ENCODE data around the gene CACTIN. TPM values are rescaled to one million over a fixed set of nuclear protein-coding genes. Genes with fewer than 3 reads are reported as not detected.

Gene CACTIN
- total and polyA plus RNA-seq, 2 of the 4 experiments (the other 2 are of a cell fraction) = 10.8 to 19.5 TPM

DNA sequence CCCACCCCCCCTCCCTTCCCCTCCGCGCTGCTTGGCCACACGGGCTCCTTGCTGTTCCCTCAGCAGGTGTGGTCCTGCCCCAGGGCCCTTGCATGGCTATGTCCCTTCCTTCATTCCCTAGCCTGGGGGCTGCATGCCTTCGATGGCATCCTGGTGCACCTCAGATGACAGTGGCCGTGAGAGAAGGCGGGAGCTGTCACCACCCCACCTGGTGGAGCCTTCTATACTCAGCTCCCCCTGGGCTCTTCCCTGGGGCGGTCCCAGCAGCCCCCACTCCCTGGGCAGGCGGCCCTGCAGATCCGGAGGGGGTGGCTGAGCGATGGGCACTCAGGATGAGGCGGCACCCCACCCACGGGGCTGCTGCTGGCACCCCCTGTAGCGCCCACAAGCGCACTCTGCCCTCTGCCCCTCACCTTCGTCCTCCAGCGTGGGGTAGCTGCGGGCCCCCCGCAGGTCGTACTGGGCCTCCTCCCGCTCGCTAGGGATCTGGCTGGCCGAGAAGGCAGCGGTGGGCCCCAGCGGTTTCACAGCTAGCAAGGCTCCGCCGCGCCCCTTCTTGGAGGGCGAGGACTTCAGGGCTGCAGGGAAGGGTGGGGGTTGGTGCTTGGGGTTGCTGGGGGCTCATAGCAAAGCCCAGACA is 17.2 kb upstream of the CACTIN start:
- no peak for ATAC-seq (ENCODE audit: low read depth)
- Histone ChIP-seq H2AK5ac (ENCODE audit: low read depth, low read length) (no peak overlapping the region), H2BK15ac (ENCODE audit: low read depth, low read length) (no peak overlapping the region), H3K4me2 (ENCODE audit: low read depth, low read length) (no peak overlapping the region), H3K27ac (ENCODE audit: insufficient read depth, low read length) (no peak overlapping the region), H2AK9ac (replicated peaks; ENCODE audit: low read depth, low read length, poor library complexity) (no peak overlapping the region), H3K4ac (ENCODE audit: low read depth, low read length) (no peak overlapping the region), H4K91ac (ENCODE audit: insufficient read depth, low read depth, low read length) (no peak overlapping the region), H3K23ac (ENCODE audit: low read depth, low read length) (no peak overlapping the region), H4K8ac (ENCODE audit: low read depth in 2 of 2, low read length in 2 of 2) (no peak overlapping the region), H4K5ac (ENCODE audit: low read depth, low read length) (no peak overlapping the region), H3K79me1 (ENCODE audit: low read depth in 1 of 2, low read length in 2 of 2) (no peaks in the 10 kb centered on the region; a peak in 1 of 4 replicates), H3K9me1 (ENCODE audit: insufficient read depth, low read length) (no peaks in the 10 kb centered on the region), H3K14ac (replicated peaks; ENCODE audit: low read depth, low read length) (no peak overlapping the region), H2BK5ac (ENCODE audit: low read depth, low read length, poor library complexity, severe bottlenecking) (no peak overlapping the region), H4K20me1 (ENCODE audit: insufficient read depth, low read length) (peaks cover 6% of the 10 kb centered on the region; the same call in 1 of the 2 replicates), H2BK20ac (ENCODE audit: low read depth, low read length) (no peak overlapping the region), H3K4me3 (ENCODE audit: insufficient read depth, low read depth, low read length) (no peak overlapping the region), H2BK120ac (ENCODE audit: low read depth, low read length) (no peak overlapping the region), H3K4me1 (ENCODE audit: control insufficient read depth, insufficient read depth, low read length) (no peaks in the 10 kb centered on the region), H3K18ac (ENCODE audit: low read depth, low read length) (no peak overlapping the region), H3K36me3 (ENCODE audit: control insufficient read depth, insufficient read depth, low read length) (peaks cover 47% of the 10 kb centered on the region), H3K56ac (ENCODE audit: extremely low read depth, insufficient read depth, low read length) (no peak overlapping the region), H3K9ac (ENCODE audit: low read depth, low read length) (no peak overlapping the region), H3K9me3 (ENCODE audit: control insufficient read depth, insufficient read depth, low read length) (no peaks in the 10 kb centered on the region), H2AFZ (replicated peaks; ENCODE audit: low read length, poor library complexity) (no peak overlapping the region), H3K27me3 (ENCODE audit: control insufficient read depth, insufficient read depth, low read length) (no peaks in the 10 kb centered on the region)
- dilution Hi-C loops (cut with HindIII; ENCODE audit: low sequenced_read_pairs, unreplicated experiment) = no loop called here
- in situ Hi-C loops (cut with MboI; ENCODE audit: low sequenced_read_pairs) = no loop called here
- WGBS, 2 experiments (ENCODE audit: extremely low coverage in 2 of 2, insufficient read length in 1 of 2) = 91% methylated on average over 11 of the region's 28 CpGs; no CpG with 5 or more reads in 1 of the 2 experiments
- ChIA-PET POLR2A (ENCODE audit: unreplicated experiment) (no interaction called here), CTCF (no interaction called here)
- intact Hi-C loops (cut with micrococcal nuclease) = no loop called here
- TF ChIP-seq MAZ (IDR thresholded peaks at IDR 0.05; ENCODE audit: borderline replicate concordance, low read depth, low read length) (no peak), SMC3 (IDR thresholded peaks at IDR 0.05; ENCODE audit: low read depth, low read length) (no peak), RAD21 (IDR thresholded peaks at IDR 0.05; ENCODE audit: low read length) (no peak), MAFK (IDR thresholded peaks at IDR 0.05; ENCODE audit: low read depth, low read length) (no peak), RFX5 (IDR thresholded peaks at IDR 0.05; ENCODE audit: low read depth, low read length) (no peak), MXI1 (IDR thresholded peaks at IDR 0.05; ENCODE audit: borderline replicate concordance, low read depth, low read length) (no peak), CEBPB (IDR thresholded peaks at IDR 0.05; ENCODE audit: low read depth, low read length) (no peak), CHD1 (IDR thresholded peaks at IDR 0.05; ENCODE audit: low read depth, low read length) (no peak), POLR2A (IDR thresholded peaks at IDR 0.05; ENCODE audit: low read depth, low read length) (no peak), BHLHE40 (IDR thresholded peaks at IDR 0.05; ENCODE audit: low read depth, low read length) (no peak), CTCF (conservative IDR thresholded peaks at IDR 0.05; ENCODE audit: low read depth, low read length) (no peak), RCOR1 (IDR thresholded peaks at IDR 0.05; ENCODE audit: insufficient replicate concordance, low read length) (no peak), ELK1 (IDR thresholded peaks at IDR 0.05; ENCODE audit: borderline replicate concordance, low read depth, low read length) (no peak), NFE2L2 (IDR thresholded peaks at IDR 0.05; ENCODE audit: low read depth, low read length) (no peak), FOS (IDR thresholded peaks at IDR 0.05; ENCODE audit: low read depth, low read length) (no peak)
- TF ChIP-seq, protein P1, sequence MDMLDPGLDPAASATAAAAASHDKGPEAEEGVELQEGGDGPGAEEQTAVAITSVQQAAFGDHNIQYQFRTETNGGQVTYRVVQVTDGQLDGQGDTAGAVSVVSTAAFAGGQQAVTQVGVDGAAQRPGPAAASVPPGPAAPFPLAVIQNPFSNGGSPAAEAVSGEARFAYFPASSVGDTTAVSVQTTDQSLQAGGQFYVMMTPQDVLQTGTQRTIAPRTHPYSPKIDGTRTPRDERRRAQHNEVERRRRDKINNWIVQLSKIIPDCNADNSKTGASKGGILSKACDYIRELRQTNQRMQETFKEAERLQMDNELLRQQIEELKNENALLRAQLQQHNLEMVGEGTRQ (IDR thresholded peaks at IDR 0.05; ENCODE audit: low read depth, low read length) = no peak
- no peak for DNase-seq
- no TSS peak for BruUV-seq (replicated peaks)

Measured in IMR-90 (cell line).